Measurements from ENCODE around the gene RIMS1.
"Not testable (repeated sequence)": the region's sequence is repeated elsewhere in the genome, so short reads cannot be mapped to it uniquely, and the experiment has no call there.

The RIMS1 gene

DNA sequence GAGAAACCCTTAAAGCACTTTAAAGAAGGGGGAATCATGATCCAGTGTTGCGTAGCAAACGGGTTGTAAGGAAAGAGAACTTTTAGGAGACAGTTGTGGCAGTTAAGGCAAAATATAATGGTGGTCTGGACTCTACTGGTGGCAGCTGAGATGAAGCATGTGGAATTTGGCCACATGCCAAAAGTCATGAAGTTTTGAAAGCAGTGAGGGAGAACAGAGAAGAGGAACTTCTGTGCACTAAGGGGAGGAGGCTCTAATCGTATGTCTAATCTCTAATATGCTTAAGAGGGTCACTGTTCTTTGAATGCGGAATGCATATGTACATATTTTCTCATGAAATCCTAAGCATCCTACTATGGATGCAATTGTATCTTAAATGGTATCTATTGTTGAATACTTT, 91.5 kb downstream of the RIMS1 start:
- peak; percentile 79 for DNase-seq (ENCODE audit: low spot score)

DNA sequence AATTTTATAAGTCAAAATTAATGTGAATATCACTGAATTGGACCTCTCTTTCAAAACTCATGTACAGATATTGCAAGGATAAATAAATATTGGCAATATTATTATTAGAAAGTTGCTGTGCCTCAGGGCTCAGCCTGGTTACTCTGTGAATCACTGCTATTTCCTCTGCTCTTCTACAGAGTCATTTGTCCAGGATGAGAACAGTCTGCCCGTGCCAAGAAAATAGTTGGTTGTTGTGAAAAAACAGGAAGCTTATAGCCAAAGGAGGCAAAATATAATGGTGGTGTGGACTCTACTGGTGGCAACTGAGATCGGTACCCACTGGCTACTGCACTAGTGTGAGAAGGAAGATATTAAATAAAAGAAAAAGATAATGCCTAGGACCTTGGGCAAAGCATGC, 93.6 kb downstream of the RIMS1 start:
- no peak for DNase-seq (ENCODE audit: low spot score)

DNA sequence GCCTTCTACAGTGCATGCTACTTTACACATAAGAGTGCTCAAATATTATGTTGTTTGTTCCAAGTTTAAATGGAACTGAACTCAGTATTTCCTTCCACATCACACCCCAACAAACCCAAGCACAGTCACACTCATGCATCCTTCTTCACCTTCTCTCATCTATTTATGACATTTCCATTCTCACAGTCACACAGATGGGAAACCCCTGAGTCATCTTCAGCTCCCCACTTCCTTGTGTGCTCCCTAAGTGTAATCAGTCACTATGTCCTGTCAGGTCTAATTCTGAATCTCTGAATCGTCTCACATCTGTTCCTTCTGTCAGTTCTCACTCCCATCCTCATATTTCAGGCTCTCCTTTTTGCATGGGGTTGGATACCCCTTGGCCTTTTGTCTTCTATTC, 96.0 kb downstream of the RIMS1 start:
- no peak for DNase-seq (ENCODE audit: low spot score)

DNA sequence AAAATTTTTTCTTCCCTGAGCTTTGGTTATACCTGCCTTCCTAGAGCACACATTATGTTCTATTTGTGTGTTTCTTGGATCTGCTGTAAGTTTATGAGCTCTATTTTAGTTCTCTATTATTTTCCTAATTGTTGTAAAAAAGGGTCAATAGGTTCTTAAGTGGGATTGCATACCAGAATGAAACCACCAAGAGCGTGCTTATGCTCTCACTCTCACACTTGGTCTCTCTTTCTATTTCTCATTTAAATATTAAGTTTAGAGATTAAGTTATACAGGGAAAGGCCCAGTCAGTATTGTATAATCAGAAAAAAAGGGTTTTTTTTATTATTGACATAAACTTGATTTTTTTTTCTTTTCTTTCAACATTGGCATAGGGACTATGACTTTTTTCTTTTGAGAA, 96.8 kb downstream of the RIMS1 start:
- no peak for DNase-seq (ENCODE audit: low spot score)

DNA sequence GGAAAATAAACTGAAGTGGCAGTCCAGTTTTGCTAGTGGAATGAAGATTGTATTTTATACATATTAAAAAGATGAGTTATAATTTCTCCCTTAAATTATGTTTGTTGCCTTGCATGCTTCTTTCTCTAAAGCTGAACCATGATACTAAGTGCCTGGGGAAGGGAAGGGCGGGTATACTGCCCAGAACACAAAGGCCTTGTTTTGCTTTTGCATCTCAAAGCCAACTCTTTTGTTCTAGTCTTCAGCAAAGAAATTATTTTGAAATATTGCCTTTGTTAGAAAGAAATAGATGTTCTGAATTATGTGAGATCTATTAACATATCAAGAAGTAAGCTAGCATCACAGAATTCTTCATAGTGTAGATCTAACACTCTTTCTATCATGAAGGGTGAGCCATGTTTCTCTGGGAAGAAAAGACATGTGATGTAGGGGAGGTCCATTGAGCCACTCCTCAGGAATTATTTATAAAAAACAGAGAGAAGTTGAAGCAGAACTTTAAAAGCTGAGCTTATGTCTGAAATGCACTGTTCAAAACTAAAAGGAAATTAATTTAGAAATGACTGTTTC, 108.4 kb downstream of the RIMS1 start:
- no peak for DNase-seq (ENCODE audit: low spot score)

DNA sequence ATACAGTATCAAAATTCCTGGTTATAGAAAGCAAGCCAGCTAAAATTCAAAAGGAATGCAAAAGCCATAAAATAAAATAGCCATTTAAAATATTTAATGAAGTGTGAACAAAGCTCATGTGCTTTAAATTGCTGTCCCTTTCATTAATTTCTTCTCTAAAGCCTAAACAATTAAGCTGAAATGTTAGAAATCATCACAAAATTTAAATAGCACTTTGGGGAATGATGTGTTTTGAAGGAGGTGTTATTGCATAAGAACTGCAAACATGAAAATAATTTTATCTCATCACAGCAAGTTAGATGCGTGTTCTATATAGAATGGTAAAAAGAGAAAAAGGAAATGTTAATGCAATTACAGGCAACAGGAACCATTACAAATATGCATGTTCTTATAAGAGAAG, 111.0 kb downstream of the RIMS1 start:
- DNase-seq (ENCODE audit: low spot score) = no peak

DNA sequence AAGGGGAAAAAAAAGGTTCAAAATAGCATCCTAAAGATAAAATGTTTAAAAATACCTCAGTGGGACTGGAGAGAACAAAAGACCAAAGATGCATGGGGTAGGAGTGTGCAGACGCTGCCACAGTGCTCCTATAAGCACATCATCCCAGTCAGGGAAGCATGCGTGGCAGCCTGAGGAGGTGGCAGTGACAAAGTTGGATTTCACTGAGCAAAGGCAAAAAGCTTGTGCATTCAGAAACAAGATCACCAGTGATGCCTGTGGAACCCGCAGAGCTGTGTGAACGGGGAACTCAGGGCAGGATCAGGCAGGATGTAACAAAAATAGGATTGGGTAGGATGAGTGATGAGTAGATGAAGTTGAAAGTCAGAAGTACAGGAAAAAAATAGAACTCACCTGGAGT, 116.1 kb downstream of the RIMS1 start:
- no peak for DNase-seq (ENCODE audit: low spot score)

DNA sequence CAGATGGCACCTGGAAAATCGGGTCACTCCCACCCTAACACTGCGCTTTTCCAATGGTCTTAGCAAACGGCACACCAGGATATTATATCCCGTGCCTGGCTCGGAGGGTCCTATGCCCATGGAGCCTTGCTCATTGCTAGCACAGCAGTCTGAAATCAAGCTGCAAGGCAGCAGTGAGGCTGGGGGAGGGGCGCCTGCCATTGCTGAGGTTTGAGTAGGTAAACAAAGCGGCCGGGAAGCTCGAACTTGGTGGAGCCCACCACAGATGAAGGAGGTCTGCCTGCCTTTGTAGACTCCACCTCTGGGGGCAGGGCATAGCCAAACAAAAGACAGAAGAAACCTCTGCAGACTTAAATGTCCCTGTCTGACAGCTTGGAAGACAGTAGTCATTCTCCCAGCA, 120.2 kb downstream of the RIMS1 start:
- DNase-seq (ENCODE audit: low spot score) = not testable (repeated sequence)

DNA sequence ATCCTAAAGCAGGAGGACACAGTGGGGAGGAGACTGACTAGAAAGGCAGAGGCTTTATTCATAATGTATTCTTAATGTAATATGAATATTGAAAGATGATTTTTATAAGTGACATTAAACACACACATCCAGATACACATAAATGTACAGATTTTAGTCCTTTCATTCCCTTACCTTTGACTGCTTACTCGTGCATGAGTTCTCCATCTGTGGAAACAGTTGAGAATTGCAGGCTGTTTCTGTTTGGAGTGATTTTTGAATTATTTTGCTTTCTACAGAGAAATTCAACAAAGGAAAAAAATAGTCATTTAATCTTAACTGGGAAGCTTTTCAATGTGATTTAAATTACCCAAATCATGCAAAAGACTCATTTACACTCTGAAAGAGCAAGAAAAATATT, 136.5 kb downstream of the RIMS1 start:
- DNase-seq (ENCODE audit: low spot score) = no peak

DNA sequence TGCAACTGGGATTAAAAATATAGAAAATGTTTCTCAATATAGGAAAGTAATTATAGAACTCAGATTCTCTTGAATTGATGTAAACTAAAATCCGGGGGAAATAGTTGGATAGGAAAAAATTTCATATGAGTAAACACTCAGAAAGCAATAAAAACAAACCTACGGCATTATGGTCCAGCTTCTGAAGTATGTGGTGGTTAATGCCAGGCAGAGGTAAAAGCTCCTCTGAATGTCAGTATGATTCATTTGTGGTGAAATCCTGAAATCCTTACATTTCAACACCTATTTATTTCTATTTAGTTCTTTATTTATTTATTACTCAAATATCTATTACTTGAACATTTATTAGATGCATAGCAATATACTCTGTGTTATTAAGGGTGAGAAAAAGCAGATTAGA, 145.1 kb downstream of the RIMS1 start:
- no peak for DNase-seq (ENCODE audit: low spot score)

DNA sequence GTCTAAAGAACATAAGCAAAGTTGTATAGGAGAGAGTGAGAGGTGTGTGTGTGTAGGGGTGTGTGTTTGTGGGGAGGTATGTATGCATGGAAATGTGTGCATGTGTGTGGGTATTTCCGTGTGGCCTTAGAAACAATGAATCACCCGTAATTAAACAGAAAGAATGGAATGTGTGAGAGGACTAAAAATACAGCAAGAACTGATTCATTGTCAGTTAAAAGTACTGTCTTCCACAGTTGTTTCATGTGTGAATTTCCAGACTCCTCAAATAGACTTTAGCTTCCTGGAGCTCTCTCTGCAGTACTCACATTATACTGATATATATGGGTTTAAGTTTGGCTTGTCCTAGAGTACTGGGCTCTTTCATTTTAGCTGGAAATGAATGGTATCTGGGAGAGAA, 145.7 kb downstream of the RIMS1 start:
- DNase-seq (ENCODE audit: low spot score) = no peak

DNA sequence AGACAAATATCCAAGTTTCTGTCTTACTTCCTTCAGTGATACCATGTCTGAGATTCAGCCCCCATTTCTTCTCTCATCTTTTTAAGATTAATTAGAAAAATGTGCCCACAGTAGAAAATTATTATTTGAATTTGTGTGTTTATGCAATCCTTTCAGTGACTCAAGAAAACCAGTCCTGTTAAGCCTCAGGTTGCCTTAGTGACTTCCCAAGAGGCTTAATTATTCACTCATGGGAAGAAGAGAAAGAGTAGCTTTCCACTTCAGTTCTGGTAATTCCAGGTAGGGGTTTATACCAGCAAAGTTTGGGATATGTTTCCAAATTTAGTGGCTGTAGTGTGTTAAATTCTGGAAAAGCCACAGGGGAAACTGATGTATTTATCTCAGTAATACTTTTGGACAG, 149.1 kb downstream of the RIMS1 start:
- no peak for DNase-seq (ENCODE audit: low spot score)

DNA sequence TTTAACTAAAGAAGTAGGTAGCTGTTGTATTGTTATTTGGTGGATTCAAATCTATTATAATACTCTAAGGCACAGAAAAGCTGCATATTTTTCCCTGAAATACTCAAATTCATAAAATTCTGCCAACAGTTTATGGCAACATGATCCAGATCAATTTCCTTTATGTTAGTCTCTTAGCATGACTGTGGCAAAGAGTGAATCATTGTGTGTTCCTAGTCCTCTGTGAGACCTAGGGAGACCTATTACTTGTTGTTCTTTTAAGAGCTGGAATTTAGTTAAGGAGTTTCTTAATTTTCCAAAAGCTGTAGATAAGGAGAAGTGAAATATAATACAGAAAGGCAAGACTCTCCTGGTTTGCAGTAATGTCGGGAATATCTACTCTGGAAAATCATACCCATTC, 149.6 kb downstream of the RIMS1 start:
- DNase-seq (ENCODE audit: low spot score) = no peak

DNA sequence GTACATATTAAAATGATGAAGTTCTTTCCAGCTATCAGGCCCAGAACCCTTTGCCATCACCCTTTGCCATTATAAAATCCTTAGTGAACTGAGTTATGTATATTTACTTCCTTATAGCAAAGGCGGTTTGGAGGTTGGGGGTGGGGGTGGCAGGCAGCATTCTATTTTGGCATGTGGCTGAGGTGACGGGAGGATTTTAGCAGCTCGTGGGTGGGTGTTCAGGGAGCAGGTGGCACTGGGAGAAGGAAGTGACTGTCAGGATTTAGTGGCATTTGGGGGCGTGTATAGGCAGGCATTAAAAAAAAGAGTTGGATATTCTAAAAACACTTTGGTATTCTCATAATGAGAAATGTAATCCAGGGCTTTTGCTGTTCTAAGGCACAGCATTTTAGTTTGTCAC, 150.7 kb downstream of the RIMS1 start:
- no peak for DNase-seq (ENCODE audit: low spot score)

DNA sequence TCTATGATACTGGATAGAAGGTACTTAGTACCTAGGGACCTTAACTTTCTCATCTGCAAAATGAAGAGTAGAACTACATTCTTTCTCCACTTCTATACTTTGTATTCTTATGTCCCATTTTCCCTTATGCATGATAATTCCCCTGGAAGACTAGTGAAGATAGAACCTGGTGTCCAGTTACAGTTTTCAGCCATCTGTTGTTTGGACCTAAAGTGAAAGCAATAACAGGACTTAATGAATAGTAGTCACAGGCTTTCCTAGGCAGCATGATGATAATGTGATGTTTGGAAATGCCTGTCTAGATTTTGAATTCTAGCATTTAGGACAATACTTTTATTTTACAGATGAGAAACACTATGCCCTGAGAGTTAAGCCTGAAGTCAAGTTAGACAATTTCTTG, 153.8 kb downstream of the RIMS1 start:
- no peak for DNase-seq (ENCODE audit: low spot score)

DNA sequence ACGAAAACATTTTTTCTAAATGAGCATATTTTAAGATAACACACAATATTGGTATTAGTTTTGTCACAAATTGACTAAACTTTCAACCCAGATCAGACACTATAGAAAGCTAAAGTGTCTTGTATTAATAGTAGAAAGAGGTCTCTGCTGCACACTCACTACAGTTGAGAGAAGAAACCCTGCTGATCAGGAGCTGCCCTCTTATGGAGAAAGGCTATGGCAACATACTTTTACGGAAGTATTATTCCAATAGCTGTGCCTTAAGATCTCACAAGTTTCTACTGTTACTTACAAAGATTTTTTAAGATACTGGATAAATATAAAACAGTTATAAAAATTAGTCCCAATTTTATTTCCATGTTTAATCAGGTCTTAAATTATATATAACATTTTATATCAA, 155.7 kb downstream of the RIMS1 start:
- no peak for DNase-seq (ENCODE audit: low spot score)

DNA sequence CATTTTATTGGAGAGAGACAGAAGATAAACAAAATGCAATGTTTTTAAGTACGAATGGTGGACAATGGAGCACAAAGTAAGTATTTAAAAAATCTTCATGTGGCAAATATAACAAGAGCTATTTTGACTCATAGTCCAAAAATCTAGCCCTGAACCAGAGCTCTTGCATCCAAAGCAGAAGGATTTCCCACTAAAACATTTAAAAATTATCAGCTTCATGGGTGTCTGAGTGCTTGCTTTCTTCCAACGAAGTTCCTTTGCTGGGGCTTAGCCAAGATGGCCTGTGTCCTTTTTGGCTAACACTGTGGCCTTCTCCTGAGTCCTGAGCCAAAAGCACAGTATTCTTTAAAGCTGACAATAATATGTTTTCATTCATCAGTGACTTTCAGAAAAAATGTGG, 161.7 kb downstream of the RIMS1 start:
- no peak for DNase-seq (ENCODE audit: low spot score)

DNA sequence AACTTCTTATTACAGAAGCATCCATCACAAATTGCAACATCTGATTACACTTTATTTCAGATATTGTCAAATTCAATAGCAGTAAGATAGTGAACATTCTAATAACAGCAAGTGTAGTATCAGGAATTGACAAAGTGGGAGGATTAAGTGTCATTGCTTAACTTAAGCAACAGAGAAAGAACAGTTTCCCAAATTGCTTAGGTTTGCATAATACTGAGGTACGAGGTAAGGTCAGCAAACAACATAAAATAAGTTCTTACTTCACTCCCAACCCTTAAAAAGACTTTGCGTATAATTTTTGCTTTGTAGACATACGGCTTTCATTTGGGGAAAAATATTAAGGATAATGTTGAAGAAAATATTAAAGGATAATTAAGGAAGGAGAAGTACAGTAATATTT, 163.0 kb downstream of the RIMS1 start:
- no peak for DNase-seq (ENCODE audit: low spot score)

DNA sequence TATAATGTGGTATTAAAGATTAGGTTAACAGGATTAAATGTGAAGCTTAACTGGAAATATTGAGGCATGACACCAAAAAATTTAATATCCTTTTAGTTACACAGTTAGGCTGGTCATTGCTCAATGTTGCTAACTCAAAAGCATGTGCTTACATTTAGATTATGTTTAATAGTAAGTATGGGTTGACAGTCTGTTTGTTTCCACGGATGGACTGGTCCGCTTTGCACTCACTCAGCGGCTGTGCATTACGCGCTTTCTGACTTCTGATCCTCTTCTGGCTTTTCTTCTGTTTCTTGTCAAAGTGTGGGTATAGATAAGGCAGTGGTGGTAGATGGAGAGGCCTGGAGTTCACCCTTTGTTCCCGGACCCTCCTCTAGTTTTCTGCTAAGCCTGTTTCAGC, 174.9 kb downstream of the RIMS1 start:
- no peak for DNase-seq (ENCODE audit: low spot score)

DNA sequence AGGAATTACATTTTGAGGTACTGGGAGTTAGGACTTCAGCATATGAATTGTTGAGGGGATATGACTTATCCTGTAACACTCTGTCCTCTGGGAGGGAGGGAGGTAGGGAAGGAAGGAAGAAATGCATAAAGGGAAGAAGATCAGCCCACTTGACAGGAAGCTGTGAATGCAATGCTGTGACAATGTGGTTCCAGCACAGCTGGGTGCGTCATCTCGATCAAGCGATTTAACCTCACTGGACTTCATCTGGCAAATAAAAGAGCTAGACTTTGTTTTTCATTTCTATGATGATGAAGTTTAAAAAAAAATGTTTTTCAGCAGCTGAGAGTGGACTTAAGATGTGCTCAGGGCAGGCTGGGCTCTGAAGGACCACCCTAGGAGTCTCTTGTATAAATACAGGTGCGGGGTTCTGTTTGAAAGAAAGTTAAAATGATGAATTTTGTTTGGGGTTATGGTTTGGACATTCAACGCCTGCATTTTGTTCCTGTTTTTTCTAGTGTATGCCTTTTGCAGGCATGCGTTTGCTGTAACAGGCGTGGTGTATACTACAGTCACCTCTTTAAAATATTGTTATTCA, 178.1 kb downstream of the RIMS1 start:
- no peak for DNase-seq (ENCODE audit: low spot score)

DNA sequence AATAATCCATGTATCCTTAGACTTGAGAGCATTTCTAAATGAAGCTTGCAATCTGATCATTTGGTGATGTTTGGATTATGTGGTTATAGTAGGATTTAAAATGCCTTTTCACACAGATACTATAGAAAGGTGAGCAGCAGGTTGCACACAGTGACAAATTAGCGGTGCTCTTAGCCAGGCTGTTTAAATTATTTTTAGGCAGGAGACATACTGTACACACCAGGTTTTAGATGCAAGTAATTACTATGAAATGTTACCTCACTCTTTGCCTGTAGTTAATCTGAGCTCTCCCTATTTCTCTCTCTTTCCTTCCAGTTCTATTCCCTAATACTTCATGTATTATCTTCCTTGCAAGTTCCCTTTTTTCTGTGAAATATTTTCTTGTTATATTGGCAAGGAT, 191.7 kb downstream of the RIMS1 start:
- no peak for DNase-seq (ENCODE audit: low spot score)

DNA sequence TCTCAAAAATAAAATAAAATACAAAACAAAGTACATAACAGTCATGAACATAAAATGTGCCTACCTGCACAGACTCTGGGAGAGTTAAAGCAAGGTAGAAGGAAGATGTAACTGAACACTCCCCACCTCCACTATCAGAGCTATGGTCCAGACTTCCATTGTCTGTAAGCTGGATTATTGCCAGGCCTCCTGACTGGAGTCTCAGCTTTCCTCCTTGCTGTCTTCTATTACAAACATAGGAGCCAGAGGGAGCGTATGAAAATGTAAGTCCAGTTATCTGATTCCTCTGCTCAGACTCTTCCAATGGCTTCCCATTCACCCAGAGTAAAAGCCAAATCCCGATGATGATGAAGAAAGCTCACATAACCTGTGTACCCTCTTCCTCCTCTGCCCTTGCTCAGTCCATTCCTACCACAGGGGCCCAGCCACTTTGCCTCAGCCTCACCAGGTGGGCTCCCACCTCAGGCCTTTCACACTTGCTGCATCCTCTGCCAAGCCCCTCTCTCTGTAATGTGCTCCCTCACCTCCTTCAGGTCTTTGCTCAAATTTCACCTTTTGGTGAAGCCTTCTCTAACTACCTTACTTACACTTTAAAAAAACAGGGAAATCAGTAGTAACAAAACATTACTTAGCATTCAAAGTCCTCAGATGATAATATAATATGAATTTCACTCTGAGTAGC, 194.1 kb downstream of the RIMS1 start:
- no peak for DNase-seq (ENCODE audit: low spot score)

DNA sequence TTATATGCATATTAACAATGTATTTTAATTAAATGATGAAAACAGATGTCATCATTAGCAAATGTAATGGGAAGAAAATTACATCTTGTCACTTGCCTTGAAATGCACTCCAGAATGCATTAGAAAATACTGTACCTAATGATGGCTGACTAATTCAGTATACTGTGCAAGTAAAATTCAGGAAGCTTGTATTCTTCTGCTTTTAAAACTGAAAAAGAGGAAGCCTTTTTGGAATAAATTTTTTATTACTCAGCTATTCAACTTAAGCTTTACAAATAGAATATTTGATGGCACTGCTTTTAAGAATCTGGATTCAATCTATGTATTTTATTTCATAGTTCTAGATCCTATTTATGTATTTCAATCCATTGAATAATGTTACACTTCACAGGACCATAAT, 195.5 kb downstream of the RIMS1 start:
- no peak for DNase-seq (ENCODE audit: low spot score)

DNA sequence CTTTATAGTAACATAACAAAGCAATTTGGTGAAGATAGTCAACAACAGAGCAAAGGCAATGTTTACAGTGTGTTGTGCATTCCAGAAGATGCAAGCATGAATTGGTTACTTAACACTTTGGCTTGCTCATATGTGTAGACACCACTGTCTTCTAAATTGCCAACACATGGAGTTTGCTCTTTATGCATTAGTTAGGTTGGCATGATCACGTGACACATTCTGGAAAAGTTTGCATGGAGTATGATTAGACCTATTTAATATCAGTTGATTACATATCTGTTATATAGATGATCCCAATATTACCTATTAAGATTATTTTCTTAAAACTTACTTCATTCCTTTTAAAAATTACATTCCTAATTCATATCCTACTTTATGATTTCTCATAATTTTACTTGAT, 197.6 kb downstream of the RIMS1 start:
- no peak for DNase-seq (ENCODE audit: low spot score)
